ENCODE measurements around the gene USP2. TPM values are rescaled to one million over a fixed set of nuclear protein-coding genes. Genes with fewer than 3 reads are reported as not detected.

Gene USP2
- total and polyA plus RNA-seq, 7 donors, result 49.0 to 210 (median 76.4) TPM

DNA sequence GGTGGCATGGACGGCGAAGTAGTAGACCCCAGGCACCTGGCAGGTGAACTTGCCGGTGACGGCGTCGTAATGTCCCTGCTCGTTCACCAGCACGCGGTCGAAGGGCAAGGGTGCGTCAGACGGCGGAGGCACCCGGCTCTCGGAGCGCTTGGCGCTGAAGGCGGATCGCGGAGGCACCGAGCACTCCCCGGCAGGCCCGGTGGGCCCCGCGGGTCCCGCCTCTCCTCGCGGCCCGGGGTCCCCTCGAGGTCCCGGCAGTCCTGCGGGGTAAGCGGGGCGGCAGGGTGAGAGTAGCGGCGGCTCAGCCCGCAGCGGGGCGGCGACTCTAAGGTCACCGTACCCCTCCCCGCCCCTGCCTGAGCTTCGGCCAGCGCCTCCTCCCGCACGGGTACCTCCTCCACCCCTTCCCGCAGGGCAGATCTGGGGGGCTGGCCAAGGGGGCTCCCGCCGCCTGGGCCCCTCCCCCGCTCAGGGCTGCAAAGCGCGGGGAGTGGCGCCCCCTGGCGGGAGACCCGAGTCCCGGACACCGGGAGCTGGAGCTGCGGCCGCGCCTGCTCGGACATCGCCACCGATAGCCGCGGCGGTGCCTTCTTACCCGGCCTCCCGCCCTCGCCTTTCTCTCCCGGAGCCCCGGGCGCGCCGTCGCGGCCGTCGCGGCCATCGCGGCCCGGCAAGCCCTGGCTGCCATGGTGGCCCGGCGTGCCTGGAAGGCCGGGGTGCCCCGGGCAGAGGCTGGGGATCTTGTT, 41.7 kb downstream of the USP2 start:
- TF ChIP-seq, protein P1, sequence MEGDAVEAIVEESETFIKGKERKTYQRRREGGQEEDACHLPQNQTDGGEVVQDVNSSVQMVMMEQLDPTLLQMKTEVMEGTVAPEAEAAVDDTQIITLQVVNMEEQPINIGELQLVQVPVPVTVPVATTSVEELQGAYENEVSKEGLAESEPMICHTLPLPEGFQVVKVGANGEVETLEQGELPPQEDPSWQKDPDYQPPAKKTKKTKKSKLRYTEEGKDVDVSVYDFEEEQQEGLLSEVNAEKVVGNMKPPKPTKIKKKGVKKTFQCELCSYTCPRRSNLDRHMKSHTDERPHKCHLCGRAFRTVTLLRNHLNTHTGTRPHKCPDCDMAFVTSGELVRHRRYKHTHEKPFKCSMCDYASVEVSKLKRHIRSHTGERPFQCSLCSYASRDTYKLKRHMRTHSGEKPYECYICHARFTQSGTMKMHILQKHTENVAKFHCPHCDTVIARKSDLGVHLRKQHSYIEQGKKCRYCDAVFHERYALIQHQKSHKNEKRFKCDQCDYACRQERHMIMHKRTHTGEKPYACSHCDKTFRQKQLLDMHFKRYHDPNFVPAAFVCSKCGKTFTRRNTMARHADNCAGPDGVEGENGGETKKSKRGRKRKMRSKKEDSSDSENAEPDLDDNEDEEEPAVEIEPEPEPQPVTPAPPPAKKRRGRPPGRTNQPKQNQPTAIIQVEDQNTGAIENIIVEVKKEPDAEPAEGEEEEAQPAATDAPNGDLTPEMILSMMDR (IDR thresholded peaks at IDR 0.05), result peak; percentile 88
- peaks cover 0 to 4% (median 0%) of the 10 kb centered on the region in 3 donors for H3K27me3 ChIP-seq (ENCODE audit: insufficient read depth in 3 of 3, low read length in 2 of 3)

DNA sequence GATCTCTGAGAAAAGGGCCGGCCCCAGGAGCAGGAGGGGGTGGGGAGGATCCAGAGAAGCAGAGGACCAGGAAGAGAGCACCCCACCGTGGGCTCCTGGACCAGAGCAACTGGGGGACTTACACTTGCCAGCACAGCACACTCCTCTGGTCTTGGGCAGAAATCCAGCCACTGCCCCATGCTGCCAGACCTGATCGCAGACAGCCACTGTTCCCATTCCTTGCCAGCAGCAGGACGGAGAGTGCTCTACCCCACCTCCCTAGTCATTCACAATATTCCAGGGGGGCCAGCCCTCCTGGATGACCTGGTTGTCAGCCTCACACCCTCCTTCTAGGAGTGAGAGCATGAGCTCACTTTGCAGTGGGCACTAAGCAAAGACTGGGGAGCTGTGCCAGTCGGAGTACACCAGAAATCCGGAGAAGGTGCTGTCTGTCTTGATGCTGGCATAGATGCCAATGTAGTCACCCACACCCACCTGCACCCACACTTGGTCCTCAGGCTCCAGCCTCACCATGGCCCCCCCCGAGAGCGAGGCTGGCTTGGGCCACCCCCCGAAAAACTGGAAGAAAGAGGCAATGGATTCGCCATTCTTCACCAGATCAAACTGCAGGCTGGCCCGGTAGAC, 42.4 kb downstream of the USP2 start:
- DNase-seq, result no peak
- 22 to 40% (median 27%) methylated on average over 11 of the region's 11 CpGs for WGBS, 3 donors
- H3K36me3 ChIP-seq (ENCODE audit: insufficient read depth in 1 of 2, low read depth in 1 of 2), result peaks cover 0 to 11% of the 10 kb centered on the region in 2 donors
- H3K9me3 ChIP-seq, result no peaks in the 10 kb centered on the region
- H3K4me3 ChIP-seq, result peak overlapping the region; percentile 76
- H3K27me3 ChIP-seq (ENCODE audit: insufficient read depth in 3 of 3, low read length in 2 of 3), result peaks cover 0 to 4% (median 0%) of the 10 kb centered on the region in 3 donors
- intact Hi-C loops (cut with DNase I), result loop anchor here (5.0 kb wide), 1 partner anchor 132 kb away; the partner anchor contains the start of gene CBL (in 2 of the 2)
- peaks cover 59% of the 10 kb centered on the region for H3K4me1 ChIP-seq
- ATAC-seq, result no peak
- H3K27ac ChIP-seq, result peak overlapping the region; percentile 76
- TF ChIP-seq, protein P1 (IDR thresholded peaks at IDR 0.05), result no peak

More for the DNA sequence above, 41.7 kb downstream of the USP2 start:
- peak; percentile 85 to 88 for DNase-seq
- no peaks in the 10 kb centered on the region for H3K9me3 ChIP-seq
- peaks cover 59% of the 10 kb centered on the region for H3K4me1 ChIP-seq
- 1 to 3% (median 2%) methylated on average over 50 to 85 of the region's 86 CpGs for WGBS, 3 donors
- intact Hi-C loops (cut with DNase I), result loop anchor here (5.0 kb wide), 1 partner anchor 132 kb away; the partner anchor contains the start of gene CBL (in 2 of the 2)
- H3K36me3 ChIP-seq (ENCODE audit: insufficient read depth in 1 of 2, low read depth in 1 of 2), result peaks cover 0 to 11% of the 10 kb centered on the region in 2 donors
- ATAC-seq, result peak; percentile 59 to 76 (median 70)
- H3K4me3 ChIP-seq, result peak overlapping the region; percentile 76
- peak overlapping the region; percentile 76 for H3K27ac ChIP-seq

DNA sequence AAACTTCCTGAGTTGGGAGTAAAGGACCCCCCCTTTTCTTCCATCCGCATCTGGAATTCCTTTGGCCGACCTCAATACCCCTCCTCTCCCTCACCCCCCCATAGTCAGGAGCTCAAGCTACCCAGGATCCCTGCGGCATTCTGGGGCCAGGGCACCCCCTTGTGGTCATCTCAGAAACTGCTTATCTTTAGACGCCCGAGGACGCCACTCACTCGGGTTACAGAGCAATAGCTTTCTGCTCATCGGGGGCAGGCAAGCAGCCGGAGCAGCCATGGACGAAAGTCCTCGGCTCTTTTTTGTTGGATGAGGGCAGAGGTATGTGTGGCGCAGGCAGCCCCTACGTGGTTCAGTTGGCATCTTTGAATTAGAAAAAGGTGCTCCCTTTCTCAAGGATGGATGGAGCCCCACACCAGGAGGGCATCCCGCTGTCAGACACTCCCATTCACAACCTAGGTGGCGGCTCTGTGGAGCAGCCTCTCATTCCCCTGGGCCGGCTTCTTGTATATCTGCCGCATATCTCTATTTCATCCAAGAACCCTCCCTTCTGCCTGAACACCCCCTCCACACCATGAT, 43.1 kb downstream of the USP2 start:
- Histone ChIP-seq H3K4me3 (peak overlapping the region; percentile 76), H3K4me1 (peaks cover 59% of the 10 kb centered on the region), H3K36me3 (ENCODE audit: insufficient read depth in 1 of 2, low read depth in 1 of 2) (peaks cover 0 to 11% of the 10 kb centered on the region in 2 donors), H3K9me3 (no peaks in the 10 kb centered on the region), H3K27ac (no peak overlapping the region), H3K27me3 (ENCODE audit: insufficient read depth in 3 of 3, low read length in 2 of 3) (peaks cover 0 to 4% (median 0%) of the 10 kb centered on the region in 3 donors)
- peak in 3 of 4 donors; percentile 27 to 48 (median 45) for ATAC-seq
- intact Hi-C loops (cut with DNase I), result loop anchor here (5.0 kb wide), 1 partner anchor 131 kb away; the partner anchor contains the start of gene CBL (in 2 of the 2)
- TF ChIP-seq, protein P1 (IDR thresholded peaks at IDR 0.05), result peak; percentile 66
- peak; percentile 65 to 78 for DNase-seq
- whole genome bisulfite sequencing, 3 donors, result 13 to 16% (median 15%) methylated on average over 17 of the region's 17 CpGs

DNA sequence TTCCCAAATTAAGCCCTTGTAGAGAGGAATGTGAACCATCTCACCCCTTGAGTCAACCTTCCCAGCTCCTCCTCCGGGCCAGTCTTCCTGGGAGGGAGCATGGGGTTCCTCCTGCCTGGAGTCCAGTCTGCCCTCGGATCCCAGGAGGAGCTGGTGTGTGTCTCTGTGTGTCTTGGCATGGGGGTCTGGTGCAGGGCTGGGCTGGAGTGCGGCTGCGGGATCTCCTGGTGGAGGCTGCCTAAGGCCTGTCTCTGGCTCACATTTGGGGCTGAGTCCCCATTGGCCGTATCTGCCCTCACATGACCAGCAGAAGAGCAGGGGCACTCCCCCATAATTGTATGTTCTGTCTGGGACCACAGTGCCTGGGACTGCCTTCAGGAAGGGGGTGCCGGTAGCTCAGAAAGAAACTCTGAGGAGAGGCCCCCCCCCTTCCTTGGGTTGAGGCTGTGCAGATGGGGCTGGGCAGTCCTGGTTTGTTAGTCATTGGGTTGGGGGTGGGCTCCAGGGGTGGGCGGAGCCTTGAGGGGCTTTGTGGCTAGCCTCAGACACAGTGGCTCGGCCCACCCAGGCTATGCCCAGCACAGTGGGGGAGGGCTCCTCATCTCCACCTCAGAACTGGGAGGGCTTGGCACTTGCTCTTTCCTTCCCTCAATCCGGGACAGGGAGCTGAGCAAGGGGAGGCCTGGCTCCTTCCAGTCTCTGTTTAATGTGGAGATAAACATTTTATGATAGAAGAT, 43.7 kb downstream of the USP2 start:
- Histone ChIP-seq H3K27me3 (ENCODE audit: insufficient read depth in 3 of 3, low read length in 2 of 3) (peaks cover 0 to 4% (median 0%) of the 10 kb centered on the region in 3 donors), H3K27ac (peak overlapping the region; percentile 95), H3K36me3 (ENCODE audit: insufficient read depth in 1 of 2, low read depth in 1 of 2) (peaks cover 0 to 11% of the 10 kb centered on the region in 2 donors), H3K9me3 (no peaks in the 10 kb centered on the region), H3K4me3 (no peak overlapping the region), H3K4me1 (peaks cover 59% of the 10 kb centered on the region)
- WGBS, 3 donors, result 55 to 59% (median 57%) methylated on average over 9 of the region's 9 CpGs
- TF ChIP-seq, protein P1 (IDR thresholded peaks at IDR 0.05), result no peak
- ATAC-seq (no peak), DNase-seq (no peak)
- intact Hi-C loops (cut with DNase I), result loop anchor here (5.0 kb wide), 1 partner anchor 130 kb away; the partner anchor contains the start of gene CBL (in 2 of the 2)
